CD4-positive, alpha-beta T cell (primary cell): ENCODE results near the gene STARD3. TPM values are rescaled to one million over a fixed set of nuclear protein-coding genes. Genes with fewer than 3 reads are reported as not detected.
A peak's percentile ranks its signal among the peaks of the same experiment; 100 is the strongest.

Experiments
- ATAC-seq: fragments of 200-7000 bp; cut with Tn5 transposase; one replicate; pipeline ENCODE4 v1.10.0; 2022; ENCODE audit warnings: mild to moderate bottlenecking; ENCODE audit not compliant: poor library complexity
- CTCF ChIA-PET: fragments of 350-600 bp; sonication (Branson Sonifier 250); formaldehyde crosslinking; loops from one replicate; lab custom pipeline; 2021; ENCODE audit warnings: antibody characterized with exemption, inconsistent platforms; lab: Charles Lee
- POLR2A ChIA-PET: fragments of 350-600 bp; sonication (Branson Sonifier 250); formaldehyde crosslinking; loops from one replicate; lab custom pipeline; 2021; ENCODE audit warnings: antibody characterized with exemption, inconsistent platforms; lab: Charles Lee
- DNase-seq, 14 experiments: peaks; one replicate each; pipeline ENCODE4 v3.0.0-alpha.2; 2013 to 2020; ENCODE audit warnings: mixed read lengths in 2 of 14
- H3K27ac ChIP-seq, 2 donors: one replicate each; pipeline versions ENCODE4 v1.5.1 to v1.7.0; 2013; ENCODE audit warnings: low read length in 2 of 2, low read depth in 1 of 2, mild to moderate bottlenecking in 1 of 2
- H3K27me3 ChIP-seq, 2 experiments: 1 replicate in 1 of 2; 2 replicates in 1 of 2; pipeline versions ENCODE4 v1.6.1 to v1.7.0; 2013; ENCODE audit warnings: low read length in 2 of 2, control low read depth in 1 of 2, mild to moderate bottlenecking in 1 of 2, moderate library complexity in 1 of 2; ENCODE audit not compliant: insufficient read depth in 2 of 2, control insufficient read depth in 1 of 2
- H3K36me3 ChIP-seq: one replicate; pipeline ENCODE4 v1.6.1; 2013; ENCODE audit warnings: low read length, control low read depth; ENCODE audit not compliant: insufficient read depth
- H3K4me1 ChIP-seq: one replicate; pipeline ENCODE4 v1.6.1; 2013; ENCODE audit warnings: low read length, control low read depth; ENCODE audit not compliant: insufficient read depth
- H3K4me3 ChIP-seq: one replicate; pipeline ENCODE4 v1.5.1; 2013; ENCODE audit warnings: mild to moderate bottlenecking, low read length, moderate library complexity
- H3K9me3 ChIP-seq, 2 experiments: 1 replicate in 1 of 2; 2 replicates in 1 of 2; pipeline versions ENCODE4 v1.6.1 to v1.7.0; 2013; ENCODE audit warnings: low read length in 2 of 2, mild to moderate bottlenecking in 2 of 2, control low read depth in 1 of 2, moderate library complexity in 1 of 2; ENCODE audit not compliant: control insufficient read depth in 1 of 2, insufficient read depth in 1 of 2
- H3K27ac Mint-ChIP-seq: one replicate; pipeline ENCODE4 v1.8.0; 2020; ENCODE audit warnings: mixed read lengths
- H3K27me3 Mint-ChIP-seq: one replicate; pipeline ENCODE4 v1.8.0; 2021; ENCODE audit warnings: mixed read lengths
- H3K36me3 Mint-ChIP-seq: one replicate; pipeline ENCODE4 v1.8.0; 2021; ENCODE audit warnings: low read depth, mixed read lengths
- H3K4me1 Mint-ChIP-seq: one replicate; pipeline ENCODE4 v1.8.0; 2021; ENCODE audit warnings: low read depth, mixed read lengths
- H3K4me3 Mint-ChIP-seq: one replicate; pipeline ENCODE4 v1.8.0; 2020; ENCODE audit warnings: mild to moderate bottlenecking, mixed read lengths
- H3K9me3 Mint-ChIP-seq: one replicate; pipeline ENCODE4 v1.8.0; 2020; ENCODE audit warnings: mixed read lengths
- intact Hi-C, 2 experiments: fragments of 100-400 bp; cut with DNase I in 1 of 2; cut with micrococcal nuclease in 1 of 2; formaldehyde crosslinking; loops; one replicate each; pipeline versions ENCODE4 v1.15.1 to v1.9.0; 2023 to 2025; cut with DNase I, micrococcal nuclease
- total RNA-seq, 174 experiments: library from RNA in 2 of 174; stranded (reverse) in 2 of 174; gene quantifications; one replicate each; pipeline ENCODE4 v1.2.3 and lab custom pipeline; 2021 to 2026
- TF ChIP-seq, protein P1 (sequence below): fragments of 200-600 bp; IDR thresholded peaks from one replicate; pipeline ENCODE4 v1.8.0; 2022; ENCODE audit warnings: antibody characterized with exemption, mild to moderate bottlenecking

Gene STARD3
- total RNA-seq, 2 experiments from 2014 or later = 96.5 to 99.9 TPM

DNA sequence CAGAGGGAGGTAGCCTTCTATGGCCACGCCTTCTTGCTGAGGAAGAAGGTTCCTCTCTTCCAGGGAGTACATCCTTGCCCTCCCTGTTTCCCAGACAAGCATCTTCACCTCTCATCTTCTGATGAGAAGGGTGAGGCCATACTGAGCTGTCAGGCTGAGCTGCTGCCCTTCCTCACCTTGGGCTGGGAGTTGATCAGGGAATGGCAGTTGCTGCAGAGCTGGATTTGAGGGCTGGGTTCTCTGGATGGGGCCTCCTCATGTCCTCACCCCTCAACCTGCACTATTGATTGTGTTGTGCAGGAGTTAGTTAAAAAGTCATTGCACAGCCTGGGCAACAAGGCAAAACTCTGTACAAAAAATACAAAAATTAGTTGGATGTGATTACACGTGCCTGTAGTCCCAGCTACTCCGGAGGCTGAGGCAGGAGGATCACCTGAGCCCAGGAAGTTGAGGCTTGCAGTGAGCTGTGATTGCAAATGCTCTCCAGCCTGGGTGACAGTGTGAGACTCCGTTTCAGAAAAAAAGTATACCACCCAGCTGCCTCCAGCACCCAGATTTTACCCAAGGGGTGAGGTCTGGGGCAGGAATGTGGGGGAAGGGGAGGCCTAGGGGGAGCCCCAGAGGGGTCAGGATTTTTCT is 65.0 kb downstream of the STARD3 start:
- Histone ChIP-seq H3K36me3 (no peaks in the 10 kb centered on the region), H3K4me1 (peaks cover 22% of the 10 kb centered on the region), H3K4me3 (no peak overlapping the region), H3K27ac (no peak overlapping the region), H3K27me3 (peaks cover 24 to 33% of the 10 kb centered on the region in 2 experiments), H3K9me3 (peaks cover 0 to 5% of the 10 kb centered on the region in 2 experiments)
- TF ChIP-seq, protein P1, sequence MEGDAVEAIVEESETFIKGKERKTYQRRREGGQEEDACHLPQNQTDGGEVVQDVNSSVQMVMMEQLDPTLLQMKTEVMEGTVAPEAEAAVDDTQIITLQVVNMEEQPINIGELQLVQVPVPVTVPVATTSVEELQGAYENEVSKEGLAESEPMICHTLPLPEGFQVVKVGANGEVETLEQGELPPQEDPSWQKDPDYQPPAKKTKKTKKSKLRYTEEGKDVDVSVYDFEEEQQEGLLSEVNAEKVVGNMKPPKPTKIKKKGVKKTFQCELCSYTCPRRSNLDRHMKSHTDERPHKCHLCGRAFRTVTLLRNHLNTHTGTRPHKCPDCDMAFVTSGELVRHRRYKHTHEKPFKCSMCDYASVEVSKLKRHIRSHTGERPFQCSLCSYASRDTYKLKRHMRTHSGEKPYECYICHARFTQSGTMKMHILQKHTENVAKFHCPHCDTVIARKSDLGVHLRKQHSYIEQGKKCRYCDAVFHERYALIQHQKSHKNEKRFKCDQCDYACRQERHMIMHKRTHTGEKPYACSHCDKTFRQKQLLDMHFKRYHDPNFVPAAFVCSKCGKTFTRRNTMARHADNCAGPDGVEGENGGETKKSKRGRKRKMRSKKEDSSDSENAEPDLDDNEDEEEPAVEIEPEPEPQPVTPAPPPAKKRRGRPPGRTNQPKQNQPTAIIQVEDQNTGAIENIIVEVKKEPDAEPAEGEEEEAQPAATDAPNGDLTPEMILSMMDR = no peak
- DNase-seq = no peak
- no peaks in the 10 kb centered on the region for H3K36me3 Mint-ChIP-seq
- ATAC-seq = no peak
- H3K27ac Mint-ChIP-seq = no peak overlapping the region
- no peak overlapping the region for H3K4me3 Mint-ChIP-seq
- intact Hi-C loops = no loop called here
- POLR2A ChIA-PET = interaction anchor here (0.9 kb wide), 1 partner anchor 14 kb away, joined by 3 read pairs; the partner anchor contains the start of gene PGAP3
- CTCF ChIA-PET = no interaction called here
- peaks cover 10% of the 10 kb centered on the region for H3K4me1 Mint-ChIP-seq
- no peaks in the 10 kb centered on the region for H3K9me3 Mint-ChIP-seq
- peaks cover 34% of the 10 kb centered on the region for H3K27me3 Mint-ChIP-seq

DNA sequence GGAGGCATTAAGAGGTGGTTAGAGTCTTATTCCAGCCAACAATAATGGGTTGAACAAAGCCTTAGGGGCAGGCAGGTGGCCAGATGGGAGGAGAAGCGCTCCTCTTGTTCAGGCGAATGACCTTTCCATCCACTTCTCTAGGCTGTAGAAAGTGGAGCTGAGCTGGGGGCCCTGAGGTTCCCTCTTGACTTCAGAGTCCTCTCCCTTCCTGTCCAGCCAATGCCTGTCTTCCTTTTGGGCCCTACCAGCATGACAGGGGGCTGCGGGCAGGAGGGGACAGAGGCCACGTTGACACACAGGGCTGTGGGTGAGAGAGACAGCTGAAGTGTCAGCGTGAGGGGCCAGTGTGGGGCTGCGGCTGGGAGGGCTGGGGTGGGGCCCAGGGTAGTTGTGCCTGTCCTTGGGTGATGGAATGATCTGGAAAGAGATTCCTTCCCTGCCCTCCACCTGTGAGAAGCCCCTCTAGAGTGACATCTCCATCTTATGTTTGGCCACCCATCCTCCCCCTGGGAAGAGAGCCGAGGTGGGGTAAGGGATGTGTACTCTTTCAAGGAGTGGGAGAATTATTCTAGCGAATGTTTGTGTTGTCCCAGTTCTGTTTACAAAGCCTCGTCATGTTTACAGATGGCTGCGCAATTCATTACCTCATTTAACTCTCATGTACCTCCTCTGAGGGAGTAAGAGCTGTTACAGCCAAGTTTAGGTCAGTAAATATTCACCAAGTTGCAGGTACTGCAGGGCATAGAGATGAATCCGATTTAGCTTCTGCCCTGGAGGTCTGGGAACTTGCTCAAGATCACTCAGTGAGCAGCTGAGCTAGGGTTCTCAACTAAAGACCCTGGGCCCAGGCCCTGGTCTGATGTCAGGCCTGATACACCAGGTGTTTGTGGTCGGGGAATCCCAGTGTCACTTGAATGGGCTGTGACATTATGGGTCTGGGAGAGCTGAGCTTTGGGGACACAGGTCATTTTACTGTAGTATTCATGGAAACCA is 66.3 kb downstream of the STARD3 start:
- intact Hi-C loops = no loop called here
- no peaks in the 10 kb centered on the region for H3K9me3 Mint-ChIP-seq
- no peak overlapping the region for H3K4me3 Mint-ChIP-seq
- TF ChIP-seq, protein P1 = no peak
- peaks cover 34% of the 10 kb centered on the region for H3K4me1 ChIP-seq
- no peak overlapping the region for H3K27ac ChIP-seq
- peaks cover 15% of the 10 kb centered on the region for H3K4me1 Mint-ChIP-seq
- peaks cover 29% of the 10 kb centered on the region for H3K27me3 Mint-ChIP-seq
- H3K4me3 ChIP-seq = no peak overlapping the region
- DNase-seq (peak in 1 of 14 experiments; percentile 16), ATAC-seq (no peak)
- peaks cover 24 to 33% of the 10 kb centered on the region in 2 experiments for H3K27me3 ChIP-seq
- H3K9me3 ChIP-seq = peaks cover 0 to 5% of the 10 kb centered on the region in 2 experiments
- ChIA-PET CTCF (no interaction called here), POLR2A (no interaction called here)
- H3K36me3 ChIP-seq = no peaks in the 10 kb centered on the region
- no peak overlapping the region for H3K27ac Mint-ChIP-seq
- no peaks in the 10 kb centered on the region for H3K36me3 Mint-ChIP-seq

DNA sequence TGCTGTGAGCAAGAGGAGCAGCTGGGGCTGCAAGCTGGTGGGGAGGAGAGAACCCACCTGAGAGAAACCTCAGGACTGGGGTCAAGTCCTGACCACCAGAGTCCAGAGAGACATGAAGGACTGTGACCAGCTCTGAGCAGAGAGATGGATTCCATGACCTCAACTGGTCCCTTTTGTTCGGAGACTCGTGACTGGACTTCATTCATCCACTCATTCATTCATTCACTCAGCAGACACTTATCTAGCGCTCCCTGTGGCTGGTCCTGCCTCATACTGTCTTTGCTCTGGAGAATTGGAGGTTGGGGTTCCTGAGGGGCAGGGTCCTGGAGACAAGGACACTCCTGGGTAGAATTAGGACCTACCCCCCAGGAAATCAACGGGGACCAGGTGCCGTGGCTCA is 67.0 kb downstream of the STARD3 start:
- intact Hi-C loops = no loop called here
- ATAC-seq (no peak), DNase-seq (no peak)
- H3K27me3 ChIP-seq = peaks cover 23 to 30% of the 10 kb centered on the region in 2 experiments
- Mint-ChIP-seq H3K36me3 (no peaks in the 10 kb centered on the region), H3K9me3 (no peaks in the 10 kb centered on the region), H3K4me1 (peaks cover 15% of the 10 kb centered on the region), H3K27me3 (peaks cover 25% of the 10 kb centered on the region), H3K4me3 (no peak overlapping the region), H3K27ac (no peak overlapping the region)
- POLR2A ChIA-PET = no interaction called here
- TF ChIP-seq, protein P1 = no peak
- CTCF ChIA-PET = no interaction called here
- peaks cover 0 to 5% of the 10 kb centered on the region in 2 experiments for H3K9me3 ChIP-seq
- H3K27ac ChIP-seq = no peak overlapping the region
- H3K4me1 ChIP-seq = peaks cover 34% of the 10 kb centered on the region
- H3K36me3 ChIP-seq = no peaks in the 10 kb centered on the region
- H3K4me3 ChIP-seq = no peak overlapping the region
